IMR-90 (cell line): ENCODE data around the gene GLCE. TPM values are rescaled to one million over a fixed set of nuclear protein-coding genes. Genes with fewer than 3 reads are reported as not detected.

Experiments
- ATAC-seq: fragments of 200-7000 bp; cut with Tn5 transposase; 2 replicates; pipeline ENCODE4 v1.9.1; 2020; ENCODE audit warnings: low read depth, mild to moderate bottlenecking, moderate library complexity
- BruUV-seq: library from RNA; stranded (reverse); fragments of 400-500 nt; replicated peaks from 2 replicates; lab custom pipeline; 2021; lab: Mats Ljungman, UMichigan
- CTCF ChIA-PET: fragments of 300-600 bp; formaldehyde crosslinking; extraction: SDS; loops from one replicate; lab custom pipeline; 2021; ENCODE audit warnings: antibody characterized with exemption; lab: Yijun Ruan, JAX
- POLR2A ChIA-PET: fragments of 300-600 bp; sonication (Branson Sonifier 250); formaldehyde crosslinking; loops from one replicate; lab custom pipeline; 2022; ENCODE audit warnings: antibody characterized with exemption; ENCODE audit not compliant: unreplicated experiment; lab: Charles Lee
- DNase-seq: peaks from one replicate; pipeline ENCODE4 v3.0.0; 2013
- H2AFZ ChIP-seq: replicated peaks from 2 replicates; pipeline ENCODE3; 2013; ENCODE audit warnings: low read length, mild to moderate bottlenecking; ENCODE audit not compliant: poor library complexity
- H2AK5ac ChIP-seq: 2 replicates; pipeline ENCODE4 v1.6.1; 2013; ENCODE audit warnings: low read depth, low read length, inconsistent platforms
- H2AK9ac ChIP-seq: replicated peaks from 2 replicates; pipeline ENCODE3; 2013; ENCODE audit warnings: mild to moderate bottlenecking, low read depth, low read length, moderate library complexity; ENCODE audit not compliant: poor library complexity
- H2BK120ac ChIP-seq: 2 replicates; pipeline ENCODE4 v1.6.1; 2013; ENCODE audit warnings: low read depth, low read length, inconsistent platforms
- H2BK15ac ChIP-seq: 3 replicates; pipeline ENCODE4 v1.6.1; 2013; ENCODE audit warnings: low read depth, low read length, inconsistent platforms
- H2BK20ac ChIP-seq: 2 replicates; pipeline ENCODE4 v1.6.1; 2013; ENCODE audit warnings: low read depth, mild to moderate bottlenecking, inconsistent platforms, low read length, moderate library complexity
- H2BK5ac ChIP-seq: 2 replicates; pipeline ENCODE4 v1.6.1; 2013; ENCODE audit warnings: mild to moderate bottlenecking, low read depth, low read length, inconsistent platforms; ENCODE audit not compliant: poor library complexity, severe bottlenecking
- H3K14ac ChIP-seq: replicated peaks from 2 replicates; pipeline ENCODE4 v1.6.1; 2013; ENCODE audit warnings: low read depth, low read length, inconsistent platforms
- H3K18ac ChIP-seq: 2 replicates; pipeline ENCODE4 v1.6.1; 2013; ENCODE audit warnings: low read depth, low read length, control low read depth
- H3K23ac ChIP-seq: 2 replicates; pipeline ENCODE4 v1.6.1; 2013; ENCODE audit warnings: low read depth, low read length, inconsistent platforms
- H3K27ac ChIP-seq: 2 replicates; pipeline ENCODE4 v1.5.1; 2013; ENCODE audit warnings: mild to moderate bottlenecking, control low read depth, low read length; ENCODE audit not compliant: insufficient read depth
- H3K27me3 ChIP-seq: 2 replicates; pipeline ENCODE4 v1.6.1; 2013; ENCODE audit warnings: low read length; ENCODE audit not compliant: control insufficient read depth, insufficient read depth
- H3K36me3 ChIP-seq: 2 replicates; pipeline ENCODE4 v1.6.1; 2013; ENCODE audit warnings: low read length, mixed read lengths; ENCODE audit not compliant: control insufficient read depth, insufficient read depth
- H3K4ac ChIP-seq: 2 replicates; pipeline ENCODE4 v1.6.1; 2013; ENCODE audit warnings: low read depth, low read length, inconsistent platforms
- H3K4me1 ChIP-seq: 2 replicates; pipeline ENCODE4 v1.6.1; 2013; ENCODE audit warnings: low read length, mixed read lengths; ENCODE audit not compliant: control insufficient read depth, insufficient read depth
- H3K4me2 ChIP-seq: 2 replicates; pipeline ENCODE4 v1.6.1; 2013; ENCODE audit warnings: low read depth, mild to moderate bottlenecking, control low read depth, low read length, moderate library complexity
- H3K4me3 ChIP-seq: 2 replicates; pipeline ENCODE4 v1.5.1; 2013; ENCODE audit warnings: low read depth, mild to moderate bottlenecking, control low read depth, low read length, moderate library complexity; ENCODE audit not compliant: insufficient read depth
- H3K56ac ChIP-seq: 2 replicates; pipeline ENCODE4 v1.6.1; 2013; ENCODE audit warnings: low read length, inconsistent platforms; ENCODE audit not compliant: insufficient read depth; ENCODE audit errors: extremely low read depth
- H3K79me1 ChIP-seq, 2 experiments: 2 replicates each; pipeline ENCODE4 v1.6.1; 2013; ENCODE audit warnings: low read length in 2 of 2, inconsistent platforms in 1 of 2, low read depth in 1 of 2
- H3K9ac ChIP-seq: 2 replicates; pipeline ENCODE4 v1.6.1; 2013; ENCODE audit warnings: low read depth, low read length, control low read depth
- H3K9me1 ChIP-seq: 2 replicates; pipeline ENCODE4 v1.6.1; 2013; ENCODE audit warnings: low read length, inconsistent platforms; ENCODE audit not compliant: insufficient read depth
- H3K9me3 ChIP-seq: 2 replicates; pipeline ENCODE4 v1.6.1; 2013; ENCODE audit warnings: low read length; ENCODE audit not compliant: control insufficient read depth, insufficient read depth
- H4K20me1 ChIP-seq: 2 replicates; pipeline ENCODE4 v1.6.1; 2013; ENCODE audit warnings: low read length, inconsistent platforms; ENCODE audit not compliant: insufficient read depth
- H4K5ac ChIP-seq: 2 replicates; pipeline ENCODE4 v1.6.1; 2013; ENCODE audit warnings: mild to moderate bottlenecking, low read depth, low read length, control low read depth
- H4K8ac ChIP-seq, 2 experiments: 2 replicates each; pipeline ENCODE4 v1.6.1; 2013; ENCODE audit warnings: low read depth in 2 of 2, low read length in 2 of 2, control low read depth in 1 of 2, inconsistent platforms in 1 of 2
- H4K91ac ChIP-seq: 2 replicates; pipeline ENCODE4 v1.6.1; 2013; ENCODE audit warnings: low read depth, low read length, inconsistent platforms; ENCODE audit not compliant: insufficient read depth
- BHLHE40 ChIP-seq: fragments of 150-350 bp; IDR thresholded peaks from 2 replicates; pipeline ENCODE4 v1.6.1; 2016; ENCODE audit warnings: mild to moderate bottlenecking, low read depth, low read length
- CEBPB ChIP-seq: IDR thresholded peaks from 2 replicates; pipeline ENCODE4 v1.6.1; 2012; ENCODE audit warnings: low read depth, low read length, improper control_type of control experiment
- CHD1 ChIP-seq: IDR thresholded peaks from 2 replicates; pipeline ENCODE4 v1.6.1; 2012; ENCODE audit warnings: low read depth, low read length, improper control_type of control experiment
- CTCF ChIP-seq: conservative IDR thresholded peaks from 2 replicates; pipeline ENCODE4 v1.5.1; 2012; ENCODE audit warnings: mild to moderate bottlenecking, low read depth, low read length, improper control_type of control experiment
- ELK1 ChIP-seq: fragments of 150-350 bp; IDR thresholded peaks from 2 replicates; pipeline ENCODE4 v1.6.1; 2016; ENCODE audit warnings: low read depth, mild to moderate bottlenecking, low read length, moderate library complexity, borderline replicate concordance
- FOS ChIP-seq: fragments of 150-350 bp; IDR thresholded peaks from 2 replicates; pipeline ENCODE4 v1.6.1; 2016; ENCODE audit warnings: low read depth, low read length
- MAFK ChIP-seq: IDR thresholded peaks from 2 replicates; pipeline ENCODE4 v1.6.1; 2012; ENCODE audit warnings: low read depth, low read length, improper control_type of control experiment
- MAZ ChIP-seq: IDR thresholded peaks from 2 replicates; pipeline ENCODE4 v1.6.1; 2012; ENCODE audit warnings: low read depth, mild to moderate bottlenecking, low read length, improper control_type of control experiment, moderate library complexity, borderline replicate concordance
- MXI1 ChIP-seq: IDR thresholded peaks from 2 replicates; pipeline ENCODE4 v1.6.1; 2012; ENCODE audit warnings: low read depth, mild to moderate bottlenecking, low read length, moderate library complexity, borderline replicate concordance
- NFE2L2 ChIP-seq: fragments of 150-350 bp; IDR thresholded peaks from 2 replicates; pipeline ENCODE4 v1.6.1; 2016; ENCODE audit warnings: low read depth, mild to moderate bottlenecking, low read length
- POLR2A ChIP-seq: IDR thresholded peaks from 2 replicates; pipeline ENCODE4 v1.6.1; 2012; ENCODE audit warnings: mild to moderate bottlenecking, low read depth, low read length
- RCOR1 ChIP-seq: IDR thresholded peaks from 2 replicates; pipeline ENCODE4 v1.6.1; 2012; ENCODE audit warnings: mild to moderate bottlenecking, low read length, improper control_type of control experiment; ENCODE audit not compliant: insufficient replicate concordance
- RFX5 ChIP-seq: IDR thresholded peaks from 2 replicates; pipeline ENCODE4 v1.8.0; 2012; ENCODE audit warnings: low read depth, mild to moderate bottlenecking, low read length, moderate library complexity
- SMC3 ChIP-seq: fragments of 150-350 bp; IDR thresholded peaks from 2 replicates; pipeline ENCODE4 v1.6.1; 2016; ENCODE audit warnings: low read depth, mild to moderate bottlenecking, antibody characterized with exemption, low read length, moderate library complexity
- USF2 ChIP-seq: fragments of 150-350 bp; IDR thresholded peaks from 2 replicates; pipeline ENCODE4 v1.6.1; 2017; ENCODE audit warnings: mild to moderate bottlenecking, antibody characterized with exemption, low read length, low read depth
- whole genome bisulfite sequencing, 2 experiments: methylation state at CpG; one replicate each; pipeline versions ENCODE4 v1.1.5 to v1.1.7; 2013; ENCODE audit warnings: missing lambda C conversion rate in 2 of 2; ENCODE audit not compliant: insufficient read length in 1 of 2; ENCODE audit errors: extremely low coverage in 2 of 2; 5-methylcytosine and 5-hydroxymethylcytosine counted together
- dilution Hi-C: fragments of 300-500 bp; cut with HindIII; formaldehyde crosslinking; loops from one replicate; pipeline ENCODE4 v1.14.3; 2018; ENCODE audit warnings: low sequenced_read_pairs; ENCODE audit not compliant: unreplicated experiment
- in situ Hi-C: fragments of 300-500 bp; cut with MboI; formaldehyde crosslinking; loops from 3 replicates; pipeline ENCODE4 v1.14.3; 2019; ENCODE audit warnings: low sequenced_read_pairs, inconsistent platforms, mixed read lengths
- intact Hi-C: fragments of 100-400 bp; cut with micrococcal nuclease; formaldehyde crosslinking; loops from 2 replicates; pipeline ENCODE4 v1.10.0; 2022
- polyA plus RNA-seq, 3 experiments: library from polyadenylated mRNA; depleted of rRNA; stranded (reverse); fragments of >200 nt; gene quantifications; 2 replicates each; pipeline ENCODE4 v1.2.3, GENCODE V29; 2012; ENCODE audit warnings: low replicate concordance in 1 of 3
- total RNA-seq: library from RNA; depleted of rRNA; stranded (reverse); fragments of >200 nt; gene quantifications from 2 replicates; pipeline ENCODE4 v1.2.3, GENCODE V29; 2012

The GLCE gene
- total and polyA plus RNA-seq, 2 of the 4 experiments (the other 2 are of a cell fraction): 15.3 to 29.6 TPM

- no TSS peak for BruUV-seq
- H4K91ac ChIP-seq: no peak overlapping the region
- no peak overlapping the region for H2BK20ac ChIP-seq
- H3K36me3 ChIP-seq: no peaks in the 10 kb centered on the region
- H3K14ac ChIP-seq: no peak overlapping the region
- dilution Hi-C loops (no loop called here), in situ Hi-C loops (no loop called here), intact Hi-C loops (no loop called here)
- H3K27ac ChIP-seq: no peak overlapping the region
- no peak overlapping the region for H4K8ac ChIP-seq
- no peak overlapping the region for H2AK9ac ChIP-seq
- no peak overlapping the region for H2BK5ac ChIP-seq
- H3K4me1 ChIP-seq: peaks cover 12% of the 10 kb centered on the region; the same call in 1 of the 2 replicates
- no peak overlapping the region for H2AK5ac ChIP-seq
- 0 out of 2 replicates have a peak, but pooled peaks cover 4% of the 10 kb centered on the region for H3K9me1 ChIP-seq
- H2BK15ac ChIP-seq: no peak overlapping the region
- no peak overlapping the region for H3K4me2 ChIP-seq
- CTCF ChIA-PET: no interaction called here
- DNase-seq: no peak
- H3K23ac ChIP-seq: no peak overlapping the region
- peaks cover 9% of the 10 kb centered on the region for H3K27me3 ChIP-seq
- peaks cover 7% of the 10 kb centered on the region for H3K9me3 ChIP-seq
- no peak overlapping the region for H2AFZ ChIP-seq
- no peaks in the 10 kb centered on the region for H4K20me1 ChIP-seq
- POLR2A ChIA-PET: no interaction called here
- no peak overlapping the region for H3K56ac ChIP-seq
- no peak overlapping the region for H3K4me3 ChIP-seq
- 90% methylated on average over 2 of the region's 11 CpGs; no CpG with 5 or more reads in 1 of the 2 experiments for WGBS, 2 experiments
- H3K4ac ChIP-seq: no peak overlapping the region
- no peaks in the 10 kb centered on the region for H3K79me1 ChIP-seq
- no peak for ATAC-seq
- H4K5ac ChIP-seq: no peak overlapping the region
- H3K18ac ChIP-seq: no peak overlapping the region
- H3K9ac ChIP-seq: no peak overlapping the region
- no peak overlapping the region for H2BK120ac ChIP-seq
- no peak for TF ChIP-seq POLR2A
- TF ChIP-seq CEBPB: no peak
- TF ChIP-seq BHLHE40: no peak
- TF ChIP-seq FOS: no peak
- no peak for TF ChIP-seq ELK1
- no peak for TF ChIP-seq MXI1
- no peak for TF ChIP-seq MAZ
- no peak for TF ChIP-seq MAFK
- no peak for TF ChIP-seq SMC3
- no peak for TF ChIP-seq RCOR1
- no peak for TF ChIP-seq CHD1
- TF ChIP-seq CTCF: no peak
- TF ChIP-seq USF2: no peak
- TF ChIP-seq RFX5: no peak
- no peak for TF ChIP-seq NFE2L2
Observed at GRCh38 chr15:69293741-69294615, 133.5 kb downstream of the GLCE start.
